K562 (cell line): Measurements from ENCODE around the gene LAPTM5. TPM values are rescaled to one million over a fixed set of nuclear protein-coding genes. Genes with fewer than 3 reads are reported as not detected.

Experiments
- CREB5 ChIP-seq: fragments of 250-450 bp; sonication (Bioruptor Pico); IDR thresholded peaks from 2 replicates; pipeline ENCODE4 v1.5.0; 2020; ENCODE audit warnings: mild to moderate bottlenecking
- KDM5B ChIP-seq: fragments of 200-600 bp; sonication (generic); IDR thresholded peaks from 2 replicates; pipeline ENCODE4 v1.6.1; 2012; ENCODE audit warnings: low read depth, mild to moderate bottlenecking, moderate library complexity, low read length, control low read depth, inconsistent platforms; ENCODE audit not compliant: insufficient replicate concordance
- MYNN ChIP-seq, 2 experiments: sonication (generic); formaldehyde crosslinking in 1 of 2; IDR thresholded peaks; 2 replicates each; pipeline versions ENCODE4 v1.5.0 to v1.6.1; 2016 to 2020; ENCODE audit warnings: antibody characterized with exemption in 1 of 2, missing genetic modification reagents in 1 of 2
- PHF20 ChIP-seq: fragments of 450-650 bp; IDR thresholded peaks from 2 replicates; pipeline ENCODE4 v1.6.1; 2018; ENCODE audit not compliant: partially characterized antibody
- RREB1 ChIP-seq: fragments of 250-450 bp; sonication (Bioruptor Pico); IDR thresholded peaks from 2 replicates; pipeline ENCODE4 v1.4.0; 2020
- SRSF9 ChIP-seq: fragments of 200-400 bp; formaldehyde crosslinking; IDR thresholded peaks from 2 replicates; pipeline ENCODE4 v1.6.1; 2017; ENCODE audit warnings: low read depth, low read length, borderline replicate concordance
- ZBTB9 ChIP-seq: fragments of 450-650 bp; formaldehyde crosslinking; IDR thresholded peaks from 2 replicates; pipeline ENCODE4 v1.4.0; 2020; ENCODE audit warnings: mild to moderate bottlenecking, moderate library complexity
- polyA plus RNA-seq, 8 experiments: library from polyadenylated mRNA; depleted of rRNA in 4 of 8; stranded (reverse) in 5 of 8; unstranded in 3 of 8; fragments of >200 nt; fragmentation: Nextera tagmentation in 2 of 8; fragmentation: Illumina TruSeq in 1 of 8; extraction: Ambion mirVana in 2 of 8; extraction: Trizol in 1 of 8; gene quantifications; 2 replicates each; pipeline versions ENCODE4 v1.2.1 to v1.2.3, GENCODE V29; 2011 to 2014; ENCODE audit warnings: inconsistent platforms in 1 of 8, missing spikeins in 1 of 8
- total RNA-seq, 7 experiments: library from RNA; depleted of rRNA in 6 of 7; stranded (reverse); fragments of >200 nt in 6 of 7; fragmentation: Illumina TruSeq in 2 of 7; extraction: Trizol in 2 of 7; gene quantifications; 2 replicates each; pipeline versions ENCODE4 v1.2.1 to v1.2.3, GENCODE V29; 2011 to 2021; ENCODE audit warnings: low replicate concordance in 1 of 7
- TF ChIP-seq, protein P1 (sequence below): fragments of 450-650 bp; IDR thresholded peaks from 2 replicates; pipeline ENCODE4 v1.6.1; 2017; ENCODE audit warnings: antibody characterized with exemption, mild to moderate bottlenecking
- TF ChIP-seq, protein P2 (sequence below): sonication (generic); formaldehyde crosslinking; IDR thresholded peaks from 2 replicates; pipeline ENCODE4 v1.8.0; 2022; ENCODE audit warnings: mild to moderate bottlenecking, missing genetic modification reagents

The LAPTM5 gene
- total and polyA plus RNA-seq, 9 of the 15 experiments (the other 6 are each of a cell fraction or from before 2014, with no cell fraction given): 2.4 to 47.3 (median 20.3) TPM

GRCh38 chr1:30719406-30720270 lies 37.9 kb downstream of the LAPTM5 start (continued):
- TF ChIP-seq RREB1 (CRISPR knock-in tag) (0 out of 2 replicates have a peak, but pooled peaks have one; percentile 83), CREB5 (CRISPR knock-in tag) (no peak), PHF20 (no peak), KDM5B (peak; percentile 55), SRSF9 (no peak), ZBTB9 (CRISPR knock-in tag) (0 out of 2 replicates have a peak, but pooled peaks have one; percentile 29), MYNN (IDR thresholded peaks at IDR 0.05) (peak; percentile 14; the same call in 1 of the 2 replicates), MYNN (CRISPR knock-in tag; IDR thresholded peaks at IDR 0.05) (no peak)
- TF ChIP-seq, protein P1, sequence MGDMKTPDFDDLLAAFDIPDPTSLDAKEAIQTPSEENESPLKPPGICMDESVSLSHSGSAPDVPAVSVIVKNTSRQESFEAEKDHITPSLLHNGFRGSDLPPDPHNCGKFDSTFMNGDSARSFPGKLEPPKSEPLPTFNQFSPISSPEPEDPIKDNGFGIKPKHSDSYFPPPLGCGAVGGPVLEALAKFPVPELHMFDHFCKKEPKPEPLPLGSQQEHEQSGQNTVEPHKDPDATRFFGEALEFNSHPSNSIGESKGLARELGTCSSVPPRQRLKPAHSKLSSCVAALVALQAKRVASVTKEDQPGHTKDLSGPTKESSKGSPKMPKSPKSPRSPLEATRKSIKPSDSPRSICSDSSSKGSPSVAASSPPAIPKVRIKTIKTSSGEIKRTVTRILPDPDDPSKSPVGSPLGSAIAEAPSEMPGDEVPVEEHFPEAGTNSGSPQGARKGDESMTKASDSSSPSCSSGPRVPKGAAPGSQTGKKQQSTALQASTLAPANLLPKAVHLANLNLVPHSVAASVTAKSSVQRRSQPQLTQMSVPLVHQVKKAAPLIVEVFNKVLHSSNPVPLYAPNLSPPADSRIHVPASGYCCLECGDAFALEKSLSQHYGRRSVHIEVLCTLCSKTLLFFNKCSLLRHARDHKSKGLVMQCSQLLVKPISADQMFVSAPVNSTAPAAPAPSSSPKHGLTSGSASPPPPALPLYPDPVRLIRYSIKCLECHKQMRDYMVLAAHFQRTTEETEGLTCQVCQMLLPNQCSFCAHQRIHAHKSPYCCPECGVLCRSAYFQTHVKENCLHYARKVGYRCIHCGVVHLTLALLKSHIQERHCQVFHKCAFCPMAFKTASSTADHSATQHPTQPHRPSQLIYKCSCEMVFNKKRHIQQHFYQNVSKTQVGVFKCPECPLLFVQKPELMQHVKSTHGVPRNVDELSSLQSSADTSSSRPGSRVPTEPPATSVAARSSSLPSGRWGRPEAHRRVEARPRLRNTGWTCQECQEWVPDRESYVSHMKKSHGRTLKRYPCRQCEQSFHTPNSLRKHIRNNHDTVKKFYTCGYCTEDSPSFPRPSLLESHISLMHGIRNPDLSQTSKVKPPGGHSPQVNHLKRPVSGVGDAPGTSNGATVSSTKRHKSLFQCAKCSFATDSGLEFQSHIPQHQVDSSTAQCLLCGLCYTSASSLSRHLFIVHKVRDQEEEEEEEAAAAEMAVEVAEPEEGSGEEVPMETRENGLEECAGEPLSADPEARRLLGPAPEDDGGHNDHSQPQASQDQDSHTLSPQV: no peak; the same call in 1 of the 2 replicates
- TF ChIP-seq, protein P2, sequence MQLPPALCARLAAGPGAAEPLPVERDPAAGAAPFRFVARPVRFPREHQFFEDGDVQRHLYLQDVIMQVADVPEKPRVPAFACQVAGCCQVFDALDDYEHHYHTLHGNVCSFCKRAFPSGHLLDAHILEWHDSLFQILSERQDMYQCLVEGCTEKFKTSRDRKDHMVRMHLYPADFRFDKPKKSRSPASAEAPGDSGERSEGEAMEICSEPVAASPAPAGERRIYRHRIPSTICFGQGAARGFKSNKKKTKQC: 0 out of 2 replicates have a peak, but pooled peaks have one; percentile 3
